Measurements from ENCODE around the gene CYFIP1. TPM values are rescaled to one million over a fixed set of nuclear protein-coding genes. Genes with fewer than 3 reads are reported as not detected.
"Not testable (repeated sequence)": the region's sequence is repeated elsewhere in the genome, so short reads cannot be mapped to it uniquely, and the experiment has no call there.

The CYFIP1 gene
- 11.4 and 16.4 TPM in 2 replicates for total RNA-seq

- peak; percentile 38 for ATAC-seq (ENCODE audit: low read depth)
- POLR2A ChIA-PET = interaction anchor here (1.5 kb wide), 1 partner anchor 140 kb away, joined by 7 read pairs; no protein-coding TSS in a partner anchor
- TF ChIP-seq CTCF (IDR thresholded peaks at IDR 0.05) = no peak
These were observed at the start of gene CYFIP1 for GRCh38 chr15:22980189-22981050. Gene CYFIP1, minus strand, starts transcription at chr15:22980368. Its CDS starts 33,083 bp downstream, at chr15:22947285.

GRCh38 chr15:23026218-23026617, 46.0 kb upstream of the CYFIP1 start:
- ChIA-PET POLR2A (no interaction called here), CTCF (no interaction called here)
- Mint-ChIP-seq H3K9me3 (no peaks in the 10 kb centered on the region), H3K27me3 (no peaks in the 10 kb centered on the region), H3K36me3 (ENCODE audit: low read depth) (peaks cover 77% of the 10 kb centered on the region), H3K27ac (no peak overlapping the region), H3K4me1 (no peaks in the 10 kb centered on the region), H3K4me3 (no peak overlapping the region)
- ATAC-seq (ENCODE audit: low read depth) (no peak), DNase-seq (no peak)
- intact Hi-C loops (cut with micrococcal nuclease) = no loop called here
- no peak for TF ChIP-seq CTCF (IDR thresholded peaks at IDR 0.05)

More at GRCh38 chr15:22980189-22981050, at the start of gene CYFIP1:
- Mint-ChIP-seq H3K4me3 (peak within 1 kb of the TSS; percentile 83), H3K27ac (no peak within 1 kb of the TSS), H3K27me3 (peaks cover 8% of the 10 kb centered on the region), H3K36me3 (ENCODE audit: low read depth) (no peaks in the 10 kb centered on the region), H3K4me1 (peaks cover 15% of the 10 kb centered on the region), H3K9me3 (no peaks in the 10 kb centered on the region)
- intact Hi-C loops (cut with micrococcal nuclease) = no loop called here
- CTCF ChIA-PET = no interaction called here
- peak; percentile 22 for DNase-seq

GRCh38 chr15:23022156-23022555, 42.0 kb upstream of the CYFIP1 start:
- POLR2A ChIA-PET = interaction anchor here (0.6 kb wide), 1 partner anchor 17 kb away, joined by 4 read pairs; the partner anchor contains the start of gene TUBGCP5
- Mint-ChIP-seq H3K36me3 (ENCODE audit: low read depth) (peaks cover 68% of the 10 kb centered on the region), H3K4me1 (no peaks in the 10 kb centered on the region), H3K9me3 (no peaks in the 10 kb centered on the region), H3K4me3 (no peak overlapping the region), H3K27me3 (no peaks in the 10 kb centered on the region), H3K27ac (no peak overlapping the region)
- CTCF ChIA-PET = no interaction called here
- no peak for TF ChIP-seq CTCF (IDR thresholded peaks at IDR 0.05)
- no peak for ATAC-seq (ENCODE audit: low read depth)
- intact Hi-C loops (cut with micrococcal nuclease) = no loop called here
- DNase-seq = no peak

GRCh38 chr15:23014394-23015000, 34.3 kb upstream of the CYFIP1 start:
- POLR2A ChIA-PET = no interaction called here
- CTCF ChIA-PET = no interaction called here
- TF ChIP-seq CTCF (IDR thresholded peaks at IDR 0.05) = no peak
- H3K27me3 Mint-ChIP-seq = no peaks in the 10 kb centered on the region
- H3K27ac Mint-ChIP-seq = no peak overlapping the region
- ATAC-seq (ENCODE audit: low read depth) = no peak
- H3K4me3 Mint-ChIP-seq = no peak overlapping the region
- DNase-seq = no peak
- peaks cover 60% of the 10 kb centered on the region for H3K36me3 Mint-ChIP-seq (ENCODE audit: low read depth)
- intact Hi-C loops (cut with micrococcal nuclease) = no loop called here
- no peaks in the 10 kb centered on the region for H3K9me3 Mint-ChIP-seq
- no peaks in the 10 kb centered on the region for H3K4me1 Mint-ChIP-seq

GRCh38 chr15:23013681-23014080, 33.5 kb upstream of the CYFIP1 start:
- no peak for TF ChIP-seq CTCF (IDR thresholded peaks at IDR 0.05)
- POLR2A ChIA-PET = no interaction called here
- no peaks in the 10 kb centered on the region for H3K9me3 Mint-ChIP-seq
- intact Hi-C loops (cut with micrococcal nuclease) = no loop called here
- DNase-seq (no peak), ATAC-seq (ENCODE audit: low read depth) (no peak)
- H3K4me1 Mint-ChIP-seq = no peaks in the 10 kb centered on the region
- CTCF ChIA-PET = no interaction called here
- peaks cover 59% of the 10 kb centered on the region for H3K36me3 Mint-ChIP-seq (ENCODE audit: low read depth)
- no peak overlapping the region for H3K4me3 Mint-ChIP-seq
- H3K27ac Mint-ChIP-seq = no peak overlapping the region
- H3K27me3 Mint-ChIP-seq = no peaks in the 10 kb centered on the region

GRCh38 chr15:23012616-23013015, 32.4 kb upstream of the CYFIP1 start:
- H3K9me3 Mint-ChIP-seq, H3K27ac Mint-ChIP-seq, CTCF ChIA-PET: not testable (repeated sequence)

More at GRCh38 chr15:23012616-23013015, 32.4 kb upstream of the CYFIP1 start:
- POLR2A ChIA-PET = interaction anchor here (0.7 kb wide), 1 partner anchor 771 kb away, joined by 7 read pairs; no protein-coding TSS in a partner anchor
- ATAC-seq (ENCODE audit: low read depth); H3K4me1 Mint-ChIP-seq; DNase-seq; H3K4me3 Mint-ChIP-seq; intact Hi-C loops (cut with micrococcal nuclease); H3K27me3 Mint-ChIP-seq: not testable (repeated sequence)
- H3K36me3 Mint-ChIP-seq (ENCODE audit: low read depth) = peaks cover 59% of the 10 kb centered on the region
